NCI-H1930 (cell line): Measurements from ENCODE around the gene BTBD8.

Source experiments
- DNase-seq, 2 experiments: peaks; one replicate each; lab custom pipeline; 2025; lab: John Stamatoyannopoulos, UW

Gene BTBD8

GRCh38 chr1:92192246-92192645 is 112.1 kb downstream of the BTBD8 start:
- no peak for DNase-seq

- no peak for DNase-seq
These were observed 114.4 kb downstream of the BTBD8 start for GRCh38 chr1:92194511-92194910.

- no peak for DNase-seq
These were observed 121.8 kb downstream of the BTBD8 start for GRCh38 chr1:92201973-92202372.

- no peak for DNase-seq
These were observed 123.0 kb downstream of the BTBD8 start for GRCh38 chr1:92203105-92203504.

- DNase-seq = no peak
These were observed 130.6 kb downstream of the BTBD8 start for GRCh38 chr1:92210701-92211100.

GRCh38 chr1:92211166-92211565 is 131.0 kb downstream of the BTBD8 start:
- DNase-seq = no peak

GRCh38 chr1:92217721-92218120 is 137.6 kb downstream of the BTBD8 start, which contains the start of gene C1orf146:
C1orf146 (plus strand) TSS chr1:92217915; CDS start chr1:92231421, 13,506 bp downstream.
- no peak for DNase-seq

- DNase-seq = no peak
These were observed 138.4 kb downstream of the BTBD8 start for GRCh38 chr1:92218559-92218958.

- no peak for DNase-seq
These were observed 138.9 kb downstream of the BTBD8 start for GRCh38 chr1:92219028-92219427.

GRCh38 chr1:92228401-92228800 is 148.3 kb downstream of the BTBD8 start:
- no peak for DNase-seq

- no peak for DNase-seq
These were observed 150.6 kb downstream of the BTBD8 start for GRCh38 chr1:92230736-92231135.
